Hepatocyte (in vitro differentiated cells): ENCODE results near the gene CMKLR1.

ENCODE experiments used
- EZH2 ChIP-seq: fragments of 200-600 bp; sonication (generic); IDR thresholded peaks from 2 replicates; pipeline ENCODE4 v1.6.1; 2016; ENCODE audit warnings: antibody characterized with exemption, mild to moderate bottlenecking, borderline replicate concordance
- TF ChIP-seq, protein P1 (sequence below): fragments of 200-600 bp; sonication (generic); IDR thresholded peaks from 2 replicates; pipeline ENCODE4 v1.5.1; 2016; ENCODE audit warnings: antibody characterized with exemption, mild to moderate bottlenecking; ENCODE audit not compliant: poor library complexity

DNA sequence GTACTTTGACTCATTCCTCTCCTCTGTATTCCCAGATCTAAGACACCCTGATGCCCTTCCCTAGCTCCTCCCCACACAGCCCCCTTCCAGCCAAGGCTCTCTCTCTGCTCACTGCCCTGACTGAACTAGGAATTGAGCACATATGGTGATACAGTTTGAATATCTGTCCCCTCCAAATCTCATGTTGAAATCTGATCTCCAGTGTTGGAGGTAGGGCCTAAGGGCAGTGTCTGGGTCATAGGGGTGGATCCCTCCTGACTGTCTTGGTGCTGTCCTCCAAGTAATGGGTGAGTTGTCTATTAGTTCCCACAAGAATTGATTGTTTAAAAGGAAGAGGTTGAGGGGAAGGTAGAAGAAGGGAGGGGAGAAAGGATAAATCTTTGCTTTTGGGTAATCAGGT lies 17.4 kb downstream of the CMKLR1 start:
- TF ChIP-seq EZH2: no peak
- TF ChIP-seq, protein P1, sequence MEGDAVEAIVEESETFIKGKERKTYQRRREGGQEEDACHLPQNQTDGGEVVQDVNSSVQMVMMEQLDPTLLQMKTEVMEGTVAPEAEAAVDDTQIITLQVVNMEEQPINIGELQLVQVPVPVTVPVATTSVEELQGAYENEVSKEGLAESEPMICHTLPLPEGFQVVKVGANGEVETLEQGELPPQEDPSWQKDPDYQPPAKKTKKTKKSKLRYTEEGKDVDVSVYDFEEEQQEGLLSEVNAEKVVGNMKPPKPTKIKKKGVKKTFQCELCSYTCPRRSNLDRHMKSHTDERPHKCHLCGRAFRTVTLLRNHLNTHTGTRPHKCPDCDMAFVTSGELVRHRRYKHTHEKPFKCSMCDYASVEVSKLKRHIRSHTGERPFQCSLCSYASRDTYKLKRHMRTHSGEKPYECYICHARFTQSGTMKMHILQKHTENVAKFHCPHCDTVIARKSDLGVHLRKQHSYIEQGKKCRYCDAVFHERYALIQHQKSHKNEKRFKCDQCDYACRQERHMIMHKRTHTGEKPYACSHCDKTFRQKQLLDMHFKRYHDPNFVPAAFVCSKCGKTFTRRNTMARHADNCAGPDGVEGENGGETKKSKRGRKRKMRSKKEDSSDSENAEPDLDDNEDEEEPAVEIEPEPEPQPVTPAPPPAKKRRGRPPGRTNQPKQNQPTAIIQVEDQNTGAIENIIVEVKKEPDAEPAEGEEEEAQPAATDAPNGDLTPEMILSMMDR: no peak
